Measurements from ENCODE around the gene SLC7A8.
"Not testable (repeated sequence)": the region's sequence is repeated elsewhere in the genome, so short reads cannot be mapped to it uniquely, and the experiment has no call there.

The SLC7A8 gene

DNA sequence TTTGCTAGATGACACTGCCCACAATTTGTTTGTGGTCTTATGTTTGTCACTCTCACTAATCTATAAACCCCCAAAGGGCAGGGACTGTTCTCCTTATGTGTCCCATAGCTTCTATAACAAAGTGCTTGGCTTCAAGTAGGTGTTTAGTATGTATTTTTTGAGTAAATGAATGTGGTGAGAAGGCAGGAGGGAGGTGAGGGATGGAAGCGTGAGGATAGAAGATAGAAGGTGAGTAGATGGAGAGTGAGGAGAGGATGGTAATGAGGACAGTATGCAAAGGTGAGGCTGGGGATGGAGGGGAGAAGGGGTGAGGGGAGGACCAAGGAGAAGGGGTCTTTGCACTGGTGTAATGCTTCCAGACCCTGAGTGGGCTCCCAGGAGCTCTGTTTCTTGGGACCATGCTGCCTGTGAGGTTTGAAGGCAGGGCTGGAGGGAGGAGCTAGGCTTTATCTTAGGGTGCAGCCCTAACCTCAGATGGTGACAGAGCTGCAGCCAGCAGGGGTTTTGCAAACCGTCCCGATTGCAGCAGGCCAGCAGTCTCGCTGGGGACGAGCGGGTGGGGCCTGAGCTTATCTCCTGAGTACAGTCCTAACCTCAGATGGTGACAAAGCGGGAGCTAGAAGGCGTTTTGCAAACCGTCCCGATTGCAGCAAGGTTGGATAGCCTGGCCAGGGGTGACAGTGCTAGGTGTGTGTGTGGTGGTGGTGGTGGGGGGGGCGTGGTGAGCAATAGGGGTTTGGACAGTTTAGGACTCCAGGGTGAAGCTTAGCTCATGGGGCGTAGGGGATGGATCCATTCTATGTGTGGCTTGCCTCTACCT is 70.9 kb downstream of the SLC7A8 start:
- H3K27me3 Mint-ChIP-seq (ENCODE audit: low read depth): peaks cover 8% of the 10 kb centered on the region
- H3K36me3 Mint-ChIP-seq (ENCODE audit: low read depth): no peaks in the 10 kb centered on the region
- no peaks in the 10 kb centered on the region for H3K9me3 Mint-ChIP-seq
- no peak overlapping the region for H3K27ac Mint-ChIP-seq
- peaks cover 6% of the 10 kb centered on the region for H3K4me1 Mint-ChIP-seq (ENCODE audit: low read depth)
- no peak overlapping the region for H3K4me3 Mint-ChIP-seq

DNA sequence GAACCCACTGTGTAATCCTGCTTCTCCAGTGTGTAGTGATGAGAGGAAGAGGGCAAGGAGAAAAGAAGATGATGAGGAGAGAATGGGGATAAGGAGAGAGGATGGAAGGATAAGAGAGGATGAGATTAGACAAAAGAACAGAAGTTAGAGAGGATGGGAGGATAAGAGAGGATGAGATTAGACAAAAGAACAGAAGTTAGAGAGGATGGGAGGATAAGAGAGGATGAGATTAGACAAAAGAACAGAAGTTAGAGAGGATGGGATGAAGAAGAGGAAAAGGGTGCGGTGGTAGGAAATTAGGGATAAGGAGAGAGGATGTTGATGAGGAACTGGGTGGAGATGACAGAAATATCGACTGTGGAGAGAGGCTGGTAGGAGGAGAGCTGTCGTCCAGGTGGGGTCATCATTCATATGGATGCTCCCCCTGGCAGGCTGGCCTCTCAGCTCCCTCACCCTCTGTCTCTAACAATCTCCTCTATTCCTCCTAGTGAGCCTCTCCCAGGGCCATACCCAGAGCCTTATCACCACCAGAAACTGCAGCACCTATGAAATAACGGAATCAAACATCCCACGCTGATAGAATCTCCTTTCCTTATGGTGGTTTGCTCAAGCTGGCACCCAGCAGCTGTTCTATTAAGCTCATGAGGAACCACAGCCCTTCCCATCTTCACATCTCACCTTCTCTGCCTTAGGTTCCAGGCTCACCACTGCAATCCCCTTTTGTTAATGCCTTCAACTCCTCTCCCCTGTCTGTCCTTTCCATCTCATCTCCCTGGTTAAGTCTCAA is 72.7 kb downstream of the SLC7A8 start:
- Mint-ChIP-seq H3K27ac (no peak overlapping the region), H3K9me3 (no peaks in the 10 kb centered on the region), H3K4me1 (ENCODE audit: low read depth) (peaks cover 6% of the 10 kb centered on the region), H3K27me3 (ENCODE audit: low read depth) (peaks cover 8% of the 10 kb centered on the region), H3K4me3 (no peak overlapping the region), H3K36me3 (ENCODE audit: low read depth) (no peaks in the 10 kb centered on the region)

DNA sequence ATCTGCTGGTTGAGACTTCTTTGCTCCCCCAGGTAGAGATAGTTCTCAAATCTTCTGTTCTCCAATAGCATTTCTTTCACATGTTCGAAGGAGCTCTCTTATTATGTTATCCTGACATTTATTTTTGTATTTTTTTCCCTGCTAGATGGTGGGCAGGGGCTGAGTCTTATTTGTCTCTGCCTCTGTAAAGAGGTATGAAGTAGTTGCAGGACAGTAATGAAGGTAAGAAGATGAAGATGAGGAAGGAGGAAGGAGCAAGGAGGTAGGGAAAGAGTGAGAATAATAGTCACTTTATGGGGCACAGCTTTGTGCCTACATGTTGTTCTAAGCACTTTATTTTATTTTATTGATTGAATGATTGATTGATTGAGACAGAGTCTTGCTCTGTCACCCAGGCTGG is 73.7 kb downstream of the SLC7A8 start:
- H3K36me3 Mint-ChIP-seq (ENCODE audit: low read depth): no peaks in the 10 kb centered on the region
- H3K4me1 Mint-ChIP-seq (ENCODE audit: low read depth): peaks cover 2% of the 10 kb centered on the region
- H3K27ac Mint-ChIP-seq: no peak overlapping the region
- no peaks in the 10 kb centered on the region for H3K9me3 Mint-ChIP-seq
- H3K27me3 Mint-ChIP-seq (ENCODE audit: low read depth): peaks cover 4% of the 10 kb centered on the region
- H3K4me3 Mint-ChIP-seq: no peak overlapping the region

DNA sequence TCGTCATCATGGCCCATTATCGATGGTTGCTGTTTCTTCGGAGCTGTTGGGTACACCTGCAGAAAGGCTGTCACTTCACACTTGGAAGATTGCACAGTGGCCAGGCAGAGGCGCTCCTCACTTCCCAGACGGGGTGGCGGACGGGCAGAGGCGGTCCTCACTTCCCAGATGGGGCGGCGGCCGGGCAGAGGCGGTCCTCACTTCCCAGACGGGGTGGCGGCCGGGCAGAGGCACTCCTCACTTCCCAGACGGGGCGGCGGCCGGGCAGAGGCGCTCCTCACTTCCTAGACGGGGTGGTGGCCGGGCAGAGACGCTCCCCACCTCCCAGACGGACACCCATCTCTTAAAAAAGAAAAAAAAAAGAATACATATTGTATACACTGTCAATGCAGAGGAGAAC is 75.3 kb downstream of the SLC7A8 start:
- not testable (repeated sequence) for H3K27ac Mint-ChIP-seq; H3K36me3 Mint-ChIP-seq (ENCODE audit: low read depth); H3K27me3 Mint-ChIP-seq (ENCODE audit: low read depth); H3K4me1 Mint-ChIP-seq (ENCODE audit: low read depth); H3K9me3 Mint-ChIP-seq; H3K4me3 Mint-ChIP-seq

DNA sequence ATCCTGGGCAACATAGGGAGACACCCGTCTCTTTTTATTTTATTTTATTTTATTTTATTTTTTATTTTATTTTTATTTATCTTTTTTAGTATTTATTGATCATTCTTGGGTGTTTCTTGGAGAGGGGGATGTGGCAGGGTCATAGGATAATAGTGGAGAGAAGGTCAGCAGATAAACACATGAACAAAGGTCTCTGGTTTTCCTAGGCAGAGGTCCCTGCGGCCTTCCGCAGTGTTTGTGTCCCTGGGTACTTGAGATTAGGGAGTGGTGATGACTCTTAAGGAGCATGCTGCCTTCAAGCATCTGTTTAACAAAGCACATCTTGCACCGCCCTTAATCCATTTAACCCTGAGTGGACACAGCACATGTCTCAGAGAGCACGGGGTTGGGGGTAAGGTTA is 75.8 kb downstream of the SLC7A8 start:
- not testable (repeated sequence) for H3K9me3 Mint-ChIP-seq; H3K36me3 Mint-ChIP-seq (ENCODE audit: low read depth); H3K27me3 Mint-ChIP-seq (ENCODE audit: low read depth); H3K27ac Mint-ChIP-seq; H3K4me3 Mint-ChIP-seq; H3K4me1 Mint-ChIP-seq (ENCODE audit: low read depth)

DNA sequence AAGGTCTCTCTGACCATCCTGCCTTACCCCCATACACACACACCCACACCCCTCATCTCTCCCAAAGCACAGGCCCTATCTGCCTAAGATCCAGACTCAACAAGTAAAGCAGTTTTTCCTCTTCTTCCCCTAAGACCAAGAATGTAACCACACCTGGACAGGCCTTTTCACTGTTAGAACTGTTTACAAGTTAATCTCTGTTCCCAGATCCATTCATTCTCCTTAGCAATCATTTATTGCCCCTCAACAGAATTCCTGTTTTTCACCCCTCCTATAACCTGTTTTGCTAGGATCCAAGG is 76.8 kb downstream of the SLC7A8 start:
- Mint-ChIP-seq H3K4me1 (ENCODE audit: low read depth) (no peaks in the 10 kb centered on the region), H3K9me3 (no peaks in the 10 kb centered on the region), H3K27ac (no peak overlapping the region), H3K4me3 (no peak overlapping the region), H3K36me3 (ENCODE audit: low read depth) (no peaks in the 10 kb centered on the region), H3K27me3 (ENCODE audit: low read depth) (no peaks in the 10 kb centered on the region)

DNA sequence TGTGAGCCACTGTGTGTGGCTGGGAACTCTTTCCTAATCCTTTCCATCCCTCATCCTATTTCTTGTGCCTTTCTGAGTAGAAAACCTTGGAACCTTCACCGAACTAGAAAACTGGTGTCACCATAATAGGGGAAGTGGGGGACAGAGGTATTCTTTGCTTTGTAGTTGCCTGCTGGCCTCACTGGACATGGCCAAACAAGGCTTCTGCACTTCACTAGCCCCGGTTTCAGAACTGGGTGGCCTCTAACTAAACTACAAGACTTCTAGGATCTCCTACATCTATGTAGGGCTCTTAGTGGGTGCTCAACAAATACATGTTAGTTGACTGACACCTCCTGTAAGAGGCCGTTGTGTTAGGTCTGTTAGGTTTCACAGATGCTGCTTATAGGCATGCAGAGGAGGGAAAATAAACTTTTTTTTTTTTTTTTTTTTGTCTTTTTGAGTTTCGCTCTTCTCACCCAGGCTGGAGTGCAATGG is 78.1 kb downstream of the SLC7A8 start:
- H3K4me1 Mint-ChIP-seq (ENCODE audit: low read depth): no peaks in the 10 kb centered on the region
- no peak overlapping the region for H3K4me3 Mint-ChIP-seq
- H3K36me3 Mint-ChIP-seq (ENCODE audit: low read depth): no peaks in the 10 kb centered on the region
- no peak overlapping the region for H3K27ac Mint-ChIP-seq
- no peaks in the 10 kb centered on the region for H3K27me3 Mint-ChIP-seq (ENCODE audit: low read depth)
- no peaks in the 10 kb centered on the region for H3K9me3 Mint-ChIP-seq

DNA sequence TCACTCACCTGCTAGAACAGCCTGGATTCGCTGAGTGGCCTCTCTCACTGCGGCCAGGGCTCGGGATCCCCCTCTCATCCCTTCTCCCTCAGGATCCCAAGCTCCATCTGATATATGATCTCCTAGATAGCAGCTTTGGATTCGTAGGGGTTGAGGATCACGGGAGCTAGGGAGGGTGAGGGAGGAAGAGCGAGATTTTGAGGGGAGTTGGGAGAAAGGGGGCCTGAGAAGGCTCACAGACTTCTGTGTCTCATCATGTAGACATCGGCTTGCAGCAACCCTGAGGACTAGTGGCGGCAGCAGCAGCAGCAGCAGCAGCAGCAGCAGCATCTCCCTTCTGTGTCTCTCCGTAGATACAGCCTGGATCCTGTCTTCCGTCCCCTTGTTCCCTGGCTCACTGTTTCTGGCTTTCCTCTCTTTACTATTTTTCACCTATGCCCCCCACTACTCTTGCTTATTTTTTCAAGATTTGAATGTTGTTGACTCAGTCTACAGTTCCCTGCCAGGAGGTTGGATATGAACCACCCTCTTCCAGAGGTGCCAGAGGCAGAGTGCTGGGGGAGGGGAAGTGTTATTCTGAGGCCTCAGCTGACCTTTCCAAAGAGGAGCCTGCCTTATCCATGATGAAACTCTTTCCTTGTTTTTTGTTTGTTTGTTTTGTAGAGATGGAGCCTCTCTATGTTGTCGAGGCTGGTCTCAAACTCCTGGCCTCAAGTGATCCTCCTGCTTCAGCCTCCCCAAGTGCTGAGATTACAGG is 78.7 kb downstream of the SLC7A8 start, which contains the start of gene CIROP:
Gene CIROP (minus strand): TSS at position 399 of the 757 bp plus-strand sequence. CDS start 69 bp downstream, at position 330.
- Mint-ChIP-seq H3K27me3 (ENCODE audit: low read depth) (no peaks in the 10 kb centered on the region), H3K4me3 (no peak within 1 kb of the TSS), H3K4me1 (ENCODE audit: low read depth) (no peaks in the 10 kb centered on the region), H3K36me3 (ENCODE audit: low read depth) (no peaks in the 10 kb centered on the region), H3K9me3 (no peaks in the 10 kb centered on the region), H3K27ac (no peak within 1 kb of the TSS)

DNA sequence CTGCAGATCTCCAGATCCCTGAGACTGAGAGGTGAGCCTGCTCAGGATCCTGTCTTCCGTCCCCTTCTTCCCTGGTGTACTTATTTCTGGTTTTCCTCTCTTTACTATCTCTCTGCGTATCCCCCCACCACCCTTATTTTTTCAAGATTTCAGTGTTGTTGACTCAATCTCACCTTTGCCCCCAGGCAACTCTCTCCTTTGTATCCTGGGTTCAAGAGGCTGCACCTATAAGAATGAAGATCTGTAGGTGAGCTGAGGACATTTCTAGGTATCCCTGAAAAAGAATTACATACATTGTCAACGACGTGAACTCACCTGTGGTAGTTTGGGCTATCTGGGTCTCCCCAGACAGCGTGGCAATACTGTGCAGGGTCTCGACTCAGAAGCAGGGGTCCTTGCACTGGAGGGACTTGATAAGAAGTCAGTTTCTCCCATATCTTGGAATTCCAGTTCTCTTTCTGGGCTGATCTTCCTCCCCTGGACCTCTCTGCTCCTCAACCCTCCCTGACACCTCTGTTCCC is 79.3 kb downstream of the SLC7A8 start:
- Mint-ChIP-seq H3K27me3 (ENCODE audit: low read depth) (no peaks in the 10 kb centered on the region), H3K9me3 (no peaks in the 10 kb centered on the region), H3K4me3 (no peak overlapping the region), H3K4me1 (ENCODE audit: low read depth) (no peaks in the 10 kb centered on the region), H3K36me3 (ENCODE audit: low read depth) (peaks cover 2% of the 10 kb centered on the region), H3K27ac (no peak overlapping the region)

DNA sequence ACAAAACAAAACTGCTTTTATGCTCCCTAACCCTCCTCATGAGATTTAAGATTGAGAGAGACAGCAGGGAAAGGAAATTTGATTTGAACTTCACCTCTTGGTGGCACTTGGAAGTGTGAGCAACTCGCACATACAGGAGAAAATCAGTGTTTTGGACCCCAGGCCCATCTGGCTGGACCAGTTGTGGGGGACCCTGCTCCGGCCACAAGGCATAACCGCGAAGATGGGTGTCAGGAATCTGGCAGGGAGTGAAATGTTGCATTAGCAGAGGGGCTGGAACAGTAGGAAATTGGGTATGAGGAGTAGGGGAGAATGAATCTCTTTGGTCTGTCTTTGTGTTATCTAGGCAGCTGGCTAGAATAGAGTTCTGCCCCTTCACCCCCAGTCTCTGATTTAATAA is 79.9 kb downstream of the SLC7A8 start:
- Mint-ChIP-seq H3K4me3 (no peak overlapping the region), H3K27ac (no peak overlapping the region), H3K27me3 (ENCODE audit: low read depth) (no peaks in the 10 kb centered on the region), H3K4me1 (ENCODE audit: low read depth) (no peaks in the 10 kb centered on the region), H3K36me3 (ENCODE audit: low read depth) (peaks cover 3% of the 10 kb centered on the region), H3K9me3 (no peaks in the 10 kb centered on the region)

DNA sequence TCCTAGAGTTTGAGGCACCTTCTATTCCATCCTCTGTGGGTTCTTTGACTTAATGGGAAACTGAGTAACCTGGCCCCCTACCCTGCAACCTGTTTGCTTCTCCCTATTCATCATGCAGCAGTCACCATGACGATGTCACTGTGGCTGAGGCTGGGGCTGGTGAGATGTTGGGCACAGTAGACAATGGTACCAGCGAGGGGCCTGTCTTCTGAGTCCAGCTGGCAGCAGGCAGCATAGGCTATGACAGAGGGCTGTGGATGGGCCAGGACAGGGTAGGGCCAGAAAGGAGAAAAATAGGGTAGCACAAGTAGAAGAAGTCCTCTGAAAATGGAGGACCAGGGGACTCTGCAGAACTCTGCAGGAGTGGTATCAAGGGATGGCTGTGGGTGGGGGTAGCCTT is 80.7 kb downstream of the SLC7A8 start:
- no peak overlapping the region for H3K27ac Mint-ChIP-seq
- H3K27me3 Mint-ChIP-seq (ENCODE audit: low read depth): no peaks in the 10 kb centered on the region
- no peak overlapping the region for H3K4me3 Mint-ChIP-seq
- peaks cover under 1% of the 10 kb centered on the region for H3K4me1 Mint-ChIP-seq (ENCODE audit: low read depth)
- no peaks in the 10 kb centered on the region for H3K9me3 Mint-ChIP-seq
- peaks cover 7% of the 10 kb centered on the region for H3K36me3 Mint-ChIP-seq (ENCODE audit: low read depth)

DNA sequence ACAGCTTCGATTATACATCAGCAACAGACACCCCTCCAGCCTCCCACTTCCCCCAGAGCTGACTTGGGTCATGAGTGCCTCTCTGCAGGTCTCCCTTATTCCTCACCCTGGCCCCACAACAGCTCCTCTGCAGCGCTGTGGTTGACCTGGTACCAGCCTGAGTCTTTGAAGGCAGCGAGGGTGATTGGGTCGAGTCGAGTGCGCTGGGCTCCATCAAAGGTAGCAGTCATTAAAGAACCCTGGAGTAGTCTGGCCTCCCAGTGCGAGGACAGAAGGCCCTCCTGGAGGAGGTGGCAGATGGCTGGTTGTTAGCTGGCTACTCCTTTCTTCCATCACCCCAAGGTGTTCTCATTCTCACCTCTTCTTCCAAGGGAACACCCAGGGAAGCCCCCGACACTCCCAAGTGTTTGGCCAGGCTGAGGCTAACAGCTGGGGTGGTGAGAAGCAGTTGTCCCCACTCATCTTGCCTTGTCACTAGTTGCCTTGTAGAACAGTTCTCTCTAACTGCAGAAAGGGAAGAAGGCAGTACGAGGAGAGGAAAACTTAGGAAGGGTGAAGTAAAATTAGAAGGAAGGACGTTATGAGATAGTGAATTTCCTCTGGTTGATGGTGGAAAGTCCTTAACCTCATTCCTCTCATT is 81.4 kb downstream of the SLC7A8 start:
- Mint-ChIP-seq H3K27ac (no peak overlapping the region), H3K9me3 (no peaks in the 10 kb centered on the region), H3K4me1 (ENCODE audit: low read depth) (peaks cover 7% of the 10 kb centered on the region), H3K4me3 (no peak overlapping the region), H3K36me3 (ENCODE audit: low read depth) (peaks cover 8% of the 10 kb centered on the region), H3K27me3 (ENCODE audit: low read depth) (no peaks in the 10 kb centered on the region)

DNA sequence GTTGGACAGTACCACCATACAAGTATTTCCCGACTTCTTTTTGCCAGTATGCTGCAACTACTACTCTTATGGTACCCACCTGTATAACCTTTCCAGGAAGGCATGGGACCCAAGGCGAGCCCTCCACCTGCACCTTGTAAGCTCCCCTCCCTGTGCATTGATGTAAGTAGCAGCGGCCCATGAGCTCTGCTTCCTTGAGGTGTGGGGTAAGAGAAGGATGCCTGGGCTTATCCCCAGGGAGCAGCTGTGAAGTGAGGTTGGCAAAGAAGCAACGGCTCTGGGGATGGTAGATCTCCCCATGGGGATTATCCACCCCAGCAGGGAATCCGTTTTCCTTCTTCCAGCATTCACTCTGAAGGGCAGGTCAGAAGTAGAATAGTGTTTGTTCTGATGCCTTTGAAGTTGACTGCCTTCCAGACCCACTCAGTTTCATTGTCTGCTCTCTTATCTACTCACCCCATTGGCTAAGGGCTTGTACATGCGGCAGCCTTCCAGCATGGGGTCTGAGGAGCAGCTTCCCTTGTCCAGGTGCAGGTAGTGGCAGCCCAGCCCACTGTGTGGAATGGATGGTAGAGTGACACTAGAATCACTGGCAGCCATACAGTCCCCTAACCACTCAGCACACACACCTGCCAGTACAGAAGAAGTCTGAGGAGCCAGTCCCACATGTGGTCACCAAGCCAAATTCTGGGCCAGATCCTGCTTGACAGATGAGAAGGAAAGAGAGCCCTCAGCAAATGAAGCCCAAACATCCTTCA is 82.1 kb downstream of the SLC7A8 start:
- Mint-ChIP-seq H3K9me3 (no peaks in the 10 kb centered on the region), H3K27me3 (ENCODE audit: low read depth) (no peaks in the 10 kb centered on the region), H3K36me3 (ENCODE audit: low read depth) (peaks cover 11% of the 10 kb centered on the region), H3K27ac (no peak overlapping the region), H3K4me1 (ENCODE audit: low read depth) (peaks cover 14% of the 10 kb centered on the region), H3K4me3 (no peak overlapping the region)
